Measurements from ENCODE around the gene CHIA.
"Not testable (repeated sequence)": the region's sequence is repeated elsewhere in the genome, so short reads cannot be mapped to it uniquely, and the experiment has no call there.

GRCh38 chr1:111338849-111339248 lies 48.2 kb downstream of the CHIA start:
- not testable (repeated sequence) for TF ChIP-seq ZNF274 (IDR thresholded peaks at IDR 0.05; ENCODE audit: low read depth, low read length); YY1 (IDR thresholded peaks at IDR 0.05; ENCODE audit: insufficient read depth, insufficient read length); SUZ12 (IDR thresholded peaks at IDR 0.05; ENCODE audit: extremely low read depth, insufficient read depth, insufficient read length)
